GM23338 (cell line): ENCODE measurements around the gene TIMM13. TPM values are rescaled to one million over a fixed set of nuclear protein-coding genes. Genes with fewer than 3 reads are reported as not detected.
A peak's percentile ranks its signal among the peaks of the same experiment; 100 is the strongest.

Experiments
- ATAC-seq: fragments of 200-7000 bp; cut with Tn5 transposase; 3 replicates; pipeline ENCODE4 v1.9.1; 2020
- DNase-seq: peaks from one replicate; pipeline ENCODE4 v3.0.0-alpha.2; 2015; ENCODE audit warnings: low spot score
- H2AFZ ChIP-seq: fragments of 200-600 bp; sonication (generic); 2 replicates; pipeline ENCODE4 v1.8.0; 2016; ENCODE audit warnings: antibody characterized with exemption, mild to moderate bottlenecking, moderate library complexity
- H3F3A ChIP-seq: fragments of 200-600 bp; sonication (generic); replicated peaks from 2 replicates; pipeline ENCODE4 v1.8.0; 2017; ENCODE audit warnings: antibody characterized with exemption, mixed run types, low read depth
- H3K27ac ChIP-seq: fragments of 200-600 bp; sonication (generic); 2 replicates; pipeline ENCODE4 v1.6.1; 2016; ENCODE audit warnings: low read depth
- H3K27me3 ChIP-seq: fragments of 200-600 bp; sonication (generic); 2 replicates; pipeline ENCODE4 v1.8.0; 2016; ENCODE audit warnings: mild to moderate bottlenecking, mixed run types, moderate library complexity; ENCODE audit not compliant: insufficient read depth
- H3K36me3 ChIP-seq: fragments of 200-600 bp; sonication (generic); 2 replicates; pipeline ENCODE4 v1.8.0; 2016; ENCODE audit warnings: mild to moderate bottlenecking; ENCODE audit not compliant: insufficient read depth
- H3K4me1 ChIP-seq: fragments of 200-600 bp; sonication (generic); 2 replicates; pipeline ENCODE4 v1.8.0; 2016; ENCODE audit warnings: mild to moderate bottlenecking, moderate library complexity; ENCODE audit not compliant: insufficient read depth
- H3K4me2 ChIP-seq: fragments of 200-600 bp; sonication (generic); 2 replicates; pipeline ENCODE4 v1.7.1; 2017; ENCODE audit warnings: mixed run types
- H3K4me3 ChIP-seq: fragments of 200-600 bp; sonication (generic); 2 replicates; pipeline ENCODE4 v1.6.1; 2016; ENCODE audit warnings: mixed run types
- H3K79me2 ChIP-seq: fragments of 200-600 bp; sonication (generic); replicated peaks from 2 replicates; pipeline ENCODE4 v1.8.0; 2017; ENCODE audit warnings: mild to moderate bottlenecking; ENCODE audit not compliant: insufficient read depth
- H3K9me2 ChIP-seq: fragments of 200-600 bp; sonication (generic); 2 replicates; pipeline ENCODE4 v1.8.0; 2017; ENCODE audit not compliant: insufficient read depth
- H4K20me1 ChIP-seq: fragments of 200-600 bp; sonication (generic); replicated peaks from 2 replicates; pipeline ENCODE4 v1.8.0; 2017; ENCODE audit warnings: mild to moderate bottlenecking; ENCODE audit not compliant: insufficient read depth
- H3K27ac Mint-ChIP-seq: 2 replicates; pipeline ENCODE4 v1.8.0; 2020; ENCODE audit warnings: inconsistent platforms, mild to moderate bottlenecking, moderate library complexity, mixed read lengths
- H3K27me3 Mint-ChIP-seq: 3 replicates; pipeline ENCODE4 v1.8.0; 2022; ENCODE audit warnings: low read depth, mild to moderate bottlenecking, moderate library complexity, mixed read lengths, inconsistent platforms; ENCODE audit not compliant: insufficient read depth, poor library complexity
- H3K36me3 Mint-ChIP-seq: 3 replicates; pipeline ENCODE4 v1.8.0; 2021; ENCODE audit warnings: low read depth, mild to moderate bottlenecking, inconsistent platforms, moderate library complexity, mixed read lengths
- H3K4me1 Mint-ChIP-seq: 3 replicates; pipeline ENCODE4 v1.8.0; 2020; ENCODE audit warnings: mild to moderate bottlenecking, inconsistent platforms, mixed read lengths
- H3K4me3 Mint-ChIP-seq: 3 replicates; pipeline ENCODE4 v1.8.0; 2021; ENCODE audit warnings: moderate library complexity, mild to moderate bottlenecking, inconsistent platforms, mixed read lengths
- H3K9me3 Mint-ChIP-seq: 3 replicates; pipeline ENCODE4 v1.8.0; 2020; ENCODE audit warnings: moderate library complexity, mild to moderate bottlenecking, inconsistent platforms, mixed read lengths
- CREB1 ChIP-seq: fragments of 250-450 bp; sonication (Bioruptor Pico); IDR thresholded peaks from 2 replicates; pipeline ENCODE4 v1.5.0; 2020; ENCODE audit warnings: low read depth, mild to moderate bottlenecking, moderate library complexity
- CTCF ChIP-seq, 2 experiments: fragments of 200-600 bp in 1 of 2; sonication (generic) in 1 of 2; conservative IDR thresholded peaks; 2 replicates each; pipeline versions ENCODE4 v1.5.1 to v1.6.1; 2016 to 2017; ENCODE audit warnings: antibody characterized with exemption in 2 of 2, low read depth in 2 of 2, mild to moderate bottlenecking in 2 of 2, moderate library complexity in 1 of 2
- ETS1 ChIP-seq: IDR thresholded peaks from 2 replicates; pipeline ENCODE4 v1.6.1; 2016; ENCODE audit warnings: antibody characterized with exemption
- EZH2 ChIP-seq: fragments of 200-600 bp; sonication (generic); IDR thresholded peaks from one replicate; pipeline ENCODE4 v1.8.0; 2017; ENCODE audit warnings: antibody characterized with exemption, mild to moderate bottlenecking, low read depth; ENCODE audit not compliant: unreplicated experiment
- EZH2phosphoT487 ChIP-seq: fragments of 200-600 bp; sonication (generic); IDR thresholded peaks from one replicate; pipeline ENCODE4 v1.8.1; 2018; ENCODE audit warnings: antibody characterized with exemption; ENCODE audit not compliant: unreplicated experiment
- JUNB ChIP-seq: IDR thresholded peaks from one replicate; pipeline ENCODE4 v1.6.1; 2016; ENCODE audit warnings: antibody characterized with exemption; ENCODE audit not compliant: unreplicated experiment
- NANOG ChIP-seq: IDR thresholded peaks from 2 replicates; pipeline ENCODE4 v1.6.1; 2016; ENCODE audit warnings: antibody characterized with exemption, borderline replicate concordance
- POLR2AphosphoS5 ChIP-seq: IDR thresholded peaks from 2 replicates; pipeline ENCODE4 v1.6.1; 2016; ENCODE audit warnings: antibody characterized with exemption, low read depth
- ZNF462 ChIP-seq: fragments of 250-450 bp; sonication (Bioruptor Pico); IDR thresholded peaks from 2 replicates; pipeline ENCODE4 v1.5.0; 2020; ENCODE audit warnings: mild to moderate bottlenecking, moderate library complexity
- polyA plus RNA-seq: library from polyadenylated mRNA; unstranded; fragments of >200 nt; fragmentation: Nextera tagmentation; extraction: Ambion mirVana; gene quantifications from 2 replicates; pipeline ENCODE4 v1.2.1, GENCODE V29; 2016
- total RNA-seq: library from RNA; depleted of rRNA; stranded (reverse); fragments of >200 nt; shearing (Covaris generic); gene quantifications from 2 replicates; pipeline ENCODE4 v1.2.3, GENCODE V29; 2014

TIMM13 gene
- total and polyA plus RNA-seq, 2 experiments from 2014 or later = 140 to 347 TPM

GRCh38 chr19:2451138-2451537, 23.8 kb upstream of the TIMM13 start:
- Histone ChIP-seq H3K27ac (peak overlapping the region; percentile 45; the same call in 1 of the 2 replicates), H3K9me2 (no peaks in the 10 kb centered on the region), H3K79me2 (peaks cover 99% of the 10 kb centered on the region), H3K36me3 (no peaks in the 10 kb centered on the region), H2AFZ (no peak overlapping the region), H3K4me1 (peaks cover 20% of the 10 kb centered on the region), H3K4me3 (no peak overlapping the region), H3K4me2 (no peak overlapping the region), H3F3A (no peaks in the 10 kb centered on the region), H3K27me3 (no peaks in the 10 kb centered on the region), H4K20me1 (peaks cover 38% of the 10 kb centered on the region)
- peaks cover 38% of the 10 kb centered on the region for H3K4me1 Mint-ChIP-seq
- TF ChIP-seq CTCF (conservative IDR thresholded peaks at IDR 0.05; ENCODE audit: low read depth in 2 of 2) (no peak), NANOG (no peak)
- ATAC-seq (no peak), DNase-seq (no peak)
- no peaks in the 10 kb centered on the region for H3K9me3 Mint-ChIP-seq
- peaks cover 6% of the 10 kb centered on the region for H3K36me3 Mint-ChIP-seq
- H3K4me3 Mint-ChIP-seq = no peak overlapping the region
- peaks cover 12% of the 10 kb centered on the region for H3K27me3 Mint-ChIP-seq
- no peak overlapping the region for H3K27ac Mint-ChIP-seq

- TF ChIP-seq JUNB = no peak
- TF ChIP-seq POLR2AphosphoS5 = no peak
- TF ChIP-seq EZH2phosphoT487 = no peak
- no peak for TF ChIP-seq ETS1
- TF ChIP-seq CTCF (conservative IDR thresholded peaks at IDR 0.05; ENCODE audit: low read depth in 2 of 2) = no peak
- no peak for TF ChIP-seq NANOG
- no peak for TF ChIP-seq EZH2
- TF ChIP-seq CREB1 = no peak
- TF ChIP-seq ZNF462 (CRISPR knock-in tag) = no peak
- peaks cover 10% of the 10 kb centered on the region for H3K27me3 Mint-ChIP-seq
- H3K36me3 ChIP-seq = no peaks in the 10 kb centered on the region
- no peaks in the 10 kb centered on the region for H3K9me2 ChIP-seq
- H3K4me1 Mint-ChIP-seq = peaks cover 25% of the 10 kb centered on the region
- DNase-seq = no peak
- H2AFZ ChIP-seq = no peak overlapping the region
- H3K4me3 ChIP-seq = no peak overlapping the region
- H3K36me3 Mint-ChIP-seq = peaks cover 9% of the 10 kb centered on the region
- no peaks in the 10 kb centered on the region for H3K27me3 ChIP-seq
- H3K4me3 Mint-ChIP-seq = no peak overlapping the region
- no peak overlapping the region for H3K27ac ChIP-seq
- no peaks in the 10 kb centered on the region for H3K9me3 Mint-ChIP-seq
- H3K4me2 ChIP-seq = no peak overlapping the region
- H3K27ac Mint-ChIP-seq = no peak overlapping the region
- no peak for ATAC-seq
- H3K4me1 ChIP-seq = peaks cover 13% of the 10 kb centered on the region
- H3K79me2 ChIP-seq = peaks cover 82% of the 10 kb centered on the region
- H4K20me1 ChIP-seq = peaks cover 33% of the 10 kb centered on the region
- no peaks in the 10 kb centered on the region for H3F3A ChIP-seq
Measured at GRCh38 chr19:2449019-2449418, 21.6 kb upstream of the TIMM13 start.
